OCI-LY3 (cell line): ENCODE results near the gene ZNF362.

Experiments
- H2AFZ ChIP-seq: fragments of 200-600, 300-600 bp; shearing (Covaris generic); 2 replicates; pipeline ENCODE4 v1.6.0; 2014; ENCODE audit warnings: antibody characterized with exemption, low read depth, low read length
- H3K27ac ChIP-seq: fragments of 200-600, 300-600 bp; sonication (generic); 2 replicates; pipeline ENCODE4 v1.5.1; 2014; ENCODE audit warnings: mild to moderate bottlenecking, low read length, moderate library complexity, mixed read lengths
- H3K27me3 ChIP-seq: fragments of 200-600, 300-600 bp; sonication (generic); 2 replicates; pipeline ENCODE4 v1.6.1; 2014; ENCODE audit warnings: low read depth, low read length, mixed read lengths
- H3K36me3 ChIP-seq: fragments of 200-600, 300-600 bp; sonication (generic); replicated peaks from 2 replicates; pipeline ENCODE3; 2014; ENCODE audit warnings: low read depth, low read length, mixed read lengths
- H3K4me1 ChIP-seq: fragments of 300-600, 200-600 bp; sonication (generic); 2 replicates; pipeline ENCODE4 v1.6.1; 2014; ENCODE audit warnings: low read length, mixed read lengths
- H3K4me2 ChIP-seq: fragments of 200-600, 300-600 bp; sonication (generic); 2 replicates; pipeline ENCODE4 v1.6.1; 2014; ENCODE audit warnings: low read length, mixed read lengths
- H3K4me3 ChIP-seq: fragments of 300-600, 200-600 bp; sonication (generic); 2 replicates; pipeline ENCODE4 v1.5.1; 2014; ENCODE audit warnings: antibody characterized with exemption, mild to moderate bottlenecking, low read length, moderate library complexity
- H3K79me2 ChIP-seq: fragments of 300-600, 200-600 bp; shearing (Covaris generic); 2 replicates; pipeline ENCODE4 v1.6.1; 2014; ENCODE audit warnings: mild to moderate bottlenecking, low read length, mixed read lengths
- H3K9ac ChIP-seq: fragments of 300-600, 200-600 bp; shearing (Covaris generic); 2 replicates; pipeline ENCODE4 v1.6.0; 2014; ENCODE audit warnings: mild to moderate bottlenecking, low read length, moderate library complexity
- H3K9me3 ChIP-seq: fragments of 200-600, 300-600 bp; shearing (Covaris generic); 2 replicates; pipeline ENCODE4 v1.6.1; 2014; ENCODE audit warnings: low read length, mixed read lengths; ENCODE audit not compliant: insufficient read depth
- H4K20me1 ChIP-seq: fragments of 200-600, 300-600 bp; sonication (generic); 2 replicates; pipeline ENCODE4 v1.6.1; 2016; ENCODE audit warnings: low read length, mixed read lengths; ENCODE audit not compliant: insufficient read depth
- EZH2phosphoT487 ChIP-seq: fragments of 200-600 bp; shearing (Covaris generic); IDR thresholded peaks from 2 replicates; pipeline ENCODE4 v1.6.1; 2018; ENCODE audit warnings: antibody characterized with exemption, mixed run types, low read depth
- TF ChIP-seq, protein P1 (sequence below): fragments of 200-600, 300-600 bp; sonication (generic); IDR thresholded peaks from 2 replicates; pipeline ENCODE4 v1.5.1; 2014; ENCODE audit warnings: antibody characterized with exemption, low read length, low read depth

Gene ZNF362

DNA sequence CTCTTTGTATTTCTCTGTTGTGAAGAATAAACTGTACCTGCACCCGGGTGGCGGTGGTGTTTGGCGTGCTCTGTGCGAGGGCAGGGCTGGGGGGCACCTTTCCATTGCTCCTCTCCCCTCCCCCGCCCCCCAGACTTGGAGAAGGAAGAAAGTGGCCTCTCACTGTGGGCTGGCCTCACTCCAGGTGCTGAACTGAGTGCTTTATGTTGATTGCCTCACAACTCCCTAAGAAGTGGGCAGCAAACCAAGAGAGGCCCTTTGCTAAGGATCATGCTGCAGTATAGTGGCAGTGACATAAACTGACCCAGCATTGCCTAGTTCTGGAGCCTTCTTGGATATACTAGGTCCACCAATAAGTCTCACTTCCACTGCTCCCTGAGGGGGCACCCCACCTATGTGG, 44.4 kb downstream of the ZNF362 start:
- no peak overlapping the region for H3K9ac ChIP-seq
- no peaks in the 10 kb centered on the region for H3K27me3 ChIP-seq
- H3K4me1 ChIP-seq = no peaks in the 10 kb centered on the region
- H2AFZ ChIP-seq = no peak overlapping the region
- H3K27ac ChIP-seq = no peak overlapping the region
- H4K20me1 ChIP-seq = no peaks in the 10 kb centered on the region
- H3K9me3 ChIP-seq = no peaks in the 10 kb centered on the region
- H3K4me2 ChIP-seq = no peak overlapping the region
- no peak overlapping the region for H3K4me3 ChIP-seq
- TF ChIP-seq, protein P1, sequence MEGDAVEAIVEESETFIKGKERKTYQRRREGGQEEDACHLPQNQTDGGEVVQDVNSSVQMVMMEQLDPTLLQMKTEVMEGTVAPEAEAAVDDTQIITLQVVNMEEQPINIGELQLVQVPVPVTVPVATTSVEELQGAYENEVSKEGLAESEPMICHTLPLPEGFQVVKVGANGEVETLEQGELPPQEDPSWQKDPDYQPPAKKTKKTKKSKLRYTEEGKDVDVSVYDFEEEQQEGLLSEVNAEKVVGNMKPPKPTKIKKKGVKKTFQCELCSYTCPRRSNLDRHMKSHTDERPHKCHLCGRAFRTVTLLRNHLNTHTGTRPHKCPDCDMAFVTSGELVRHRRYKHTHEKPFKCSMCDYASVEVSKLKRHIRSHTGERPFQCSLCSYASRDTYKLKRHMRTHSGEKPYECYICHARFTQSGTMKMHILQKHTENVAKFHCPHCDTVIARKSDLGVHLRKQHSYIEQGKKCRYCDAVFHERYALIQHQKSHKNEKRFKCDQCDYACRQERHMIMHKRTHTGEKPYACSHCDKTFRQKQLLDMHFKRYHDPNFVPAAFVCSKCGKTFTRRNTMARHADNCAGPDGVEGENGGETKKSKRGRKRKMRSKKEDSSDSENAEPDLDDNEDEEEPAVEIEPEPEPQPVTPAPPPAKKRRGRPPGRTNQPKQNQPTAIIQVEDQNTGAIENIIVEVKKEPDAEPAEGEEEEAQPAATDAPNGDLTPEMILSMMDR = no peak
- TF ChIP-seq EZH2phosphoT487 = no peak
- peaks cover 3% of the 10 kb centered on the region for H3K36me3 ChIP-seq
- H3K79me2 ChIP-seq = no peaks in the 10 kb centered on the region

DNA sequence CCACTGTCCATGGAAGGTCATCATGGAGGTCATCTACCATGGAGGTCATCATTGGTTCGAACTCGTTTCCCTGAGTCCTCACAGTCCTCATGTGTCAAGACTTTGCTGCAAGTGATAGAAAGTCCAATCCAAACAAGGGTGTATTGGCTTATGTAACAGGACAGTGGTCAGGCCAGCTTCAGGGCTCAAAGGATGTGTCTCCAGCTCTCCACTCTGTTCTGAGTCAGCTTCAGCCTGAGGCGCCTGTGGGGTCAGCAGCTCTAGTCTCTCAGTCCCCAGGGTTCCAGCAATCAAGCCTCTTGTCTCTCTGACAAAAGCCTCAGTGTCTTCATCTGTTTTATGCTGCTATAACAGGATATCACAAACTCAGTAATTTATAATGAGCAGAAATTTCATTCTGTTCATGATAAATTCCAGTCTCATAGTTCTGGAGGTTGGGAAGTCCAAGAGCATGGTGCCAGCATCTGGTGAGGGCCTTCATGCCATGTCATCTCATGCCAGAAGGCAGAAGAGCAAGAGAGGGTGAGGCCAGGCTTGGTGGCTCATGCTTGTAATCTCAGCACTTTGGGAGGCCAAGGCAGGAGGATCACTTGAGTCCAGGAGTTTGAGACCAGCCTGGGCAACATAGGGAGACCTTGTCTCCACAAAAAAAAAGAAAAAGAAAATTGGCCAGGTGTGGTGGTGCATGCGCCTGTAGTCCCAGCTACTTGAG, 45.1 kb downstream of the ZNF362 start:
- no peaks in the 10 kb centered on the region for H4K20me1 ChIP-seq
- H3K9me3 ChIP-seq = no peaks in the 10 kb centered on the region
- no peak for TF ChIP-seq EZH2phosphoT487
- TF ChIP-seq, protein P1 = no peak
- no peaks in the 10 kb centered on the region for H3K79me2 ChIP-seq
- no peaks in the 10 kb centered on the region for H3K4me1 ChIP-seq
- H3K36me3 ChIP-seq = no peaks in the 10 kb centered on the region
- H3K4me2 ChIP-seq = no peak overlapping the region
- H3K9ac ChIP-seq = no peak overlapping the region
- no peak overlapping the region for H3K4me3 ChIP-seq
- H3K27ac ChIP-seq = no peak overlapping the region
- H3K27me3 ChIP-seq = no peaks in the 10 kb centered on the region
- no peak overlapping the region for H2AFZ ChIP-seq

DNA sequence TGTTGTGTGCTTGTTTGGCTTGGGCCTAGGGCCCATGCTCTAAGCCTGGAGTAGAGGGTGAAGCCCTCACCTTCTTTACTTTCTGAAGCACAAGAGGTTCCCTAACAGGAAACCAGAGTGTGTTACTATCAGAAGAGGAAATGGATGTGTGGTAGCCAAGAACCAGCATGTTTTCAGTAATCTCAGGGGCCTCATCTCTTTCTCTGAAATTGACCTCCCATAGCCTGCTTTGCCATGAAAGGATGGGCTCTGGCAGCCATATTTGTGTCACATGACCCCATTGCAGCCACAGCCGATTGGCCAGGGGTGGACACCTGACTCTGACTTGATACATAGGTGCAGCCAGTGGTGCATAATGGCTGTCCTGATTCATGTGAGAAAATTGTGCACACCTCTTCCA, 46.0 kb downstream of the ZNF362 start:
- Histone ChIP-seq H3K27me3 (no peaks in the 10 kb centered on the region), H3K9me3 (no peaks in the 10 kb centered on the region), H3K9ac (no peak overlapping the region), H4K20me1 (no peaks in the 10 kb centered on the region), H3K27ac (no peak overlapping the region), H3K4me3 (no peak overlapping the region), H3K79me2 (no peaks in the 10 kb centered on the region), H3K4me2 (no peak overlapping the region), H2AFZ (no peak overlapping the region), H3K4me1 (no peaks in the 10 kb centered on the region), H3K36me3 (no peaks in the 10 kb centered on the region)
- TF ChIP-seq, protein P1 = no peak
- no peak for TF ChIP-seq EZH2phosphoT487

DNA sequence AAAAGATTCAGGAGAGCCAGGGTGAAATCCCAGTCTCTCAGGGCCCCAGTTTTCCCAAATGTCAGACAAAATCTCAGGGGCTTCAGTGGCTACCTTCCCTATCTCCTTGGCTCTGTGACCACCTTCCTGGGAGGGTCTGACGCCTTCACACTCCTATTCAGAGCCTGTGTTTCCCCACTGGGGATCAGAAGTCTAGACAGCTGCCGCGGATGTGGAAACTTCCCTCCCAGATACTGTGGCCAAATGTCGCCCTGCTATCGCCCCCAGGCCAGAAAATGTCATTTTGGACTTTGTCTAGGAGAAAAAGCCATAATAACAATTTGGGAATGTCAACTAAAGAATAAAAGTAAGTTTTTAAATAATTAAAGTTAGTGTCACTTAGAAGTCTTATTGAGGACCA, 48.7 kb downstream of the ZNF362 start:
- H3K36me3 ChIP-seq = no peaks in the 10 kb centered on the region
- no peaks in the 10 kb centered on the region for H4K20me1 ChIP-seq
- no peak overlapping the region for H3K9ac ChIP-seq
- H3K4me1 ChIP-seq = no peaks in the 10 kb centered on the region
- no peak overlapping the region for H3K4me3 ChIP-seq
- H3K27ac ChIP-seq = no peak overlapping the region
- H3K79me2 ChIP-seq = no peaks in the 10 kb centered on the region
- no peak overlapping the region for H2AFZ ChIP-seq
- H3K27me3 ChIP-seq = no peaks in the 10 kb centered on the region
- TF ChIP-seq EZH2phosphoT487 = no peak
- TF ChIP-seq, protein P1 = no peak
- H3K4me2 ChIP-seq = no peak overlapping the region
- no peaks in the 10 kb centered on the region for H3K9me3 ChIP-seq
